Fibroblast of the conjunctiva (primary cell): ENCODE data around the gene SETBP1.
A peak's percentile ranks its signal among the peaks of the same experiment; 100 is the strongest.

Experiments
- DNase-seq: peaks from one replicate; pipeline ENCODE4 v3.0.0-alpha.2; 2010; ENCODE audit warnings: low read depth

Gene SETBP1

DNA sequence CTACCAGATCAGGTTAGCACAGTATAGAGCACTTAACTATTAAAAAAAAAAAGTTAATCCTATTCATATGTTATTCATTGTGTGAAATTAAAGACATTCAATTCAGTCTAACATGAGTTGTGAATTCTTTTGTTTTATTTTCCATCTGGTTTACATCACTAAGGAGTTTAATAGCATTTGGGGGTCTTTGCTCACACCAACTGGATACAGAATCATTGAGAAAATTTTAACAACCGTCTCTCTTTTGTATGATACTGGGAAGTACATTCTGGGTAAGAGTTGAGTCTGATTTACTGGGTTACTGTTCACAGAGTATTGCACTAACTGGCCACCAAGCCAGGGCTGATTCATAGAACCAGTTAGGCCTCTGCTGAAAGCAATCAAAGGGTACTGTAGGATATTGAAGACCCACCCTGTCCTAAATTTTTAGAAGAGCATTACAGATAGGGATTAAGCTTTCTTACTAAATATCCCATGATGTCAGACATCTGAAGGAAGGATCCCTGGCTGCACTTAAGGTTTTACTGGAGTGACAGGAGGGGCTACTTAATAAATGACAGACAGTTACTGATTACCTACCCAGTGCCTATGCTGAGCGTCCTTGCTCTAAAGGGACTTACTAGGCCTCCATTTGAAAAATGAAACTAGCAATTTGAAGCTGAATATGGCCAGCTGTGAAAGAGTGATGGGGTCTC, 387.9 kb downstream of the SETBP1 start:
- no peak for DNase-seq

DNA sequence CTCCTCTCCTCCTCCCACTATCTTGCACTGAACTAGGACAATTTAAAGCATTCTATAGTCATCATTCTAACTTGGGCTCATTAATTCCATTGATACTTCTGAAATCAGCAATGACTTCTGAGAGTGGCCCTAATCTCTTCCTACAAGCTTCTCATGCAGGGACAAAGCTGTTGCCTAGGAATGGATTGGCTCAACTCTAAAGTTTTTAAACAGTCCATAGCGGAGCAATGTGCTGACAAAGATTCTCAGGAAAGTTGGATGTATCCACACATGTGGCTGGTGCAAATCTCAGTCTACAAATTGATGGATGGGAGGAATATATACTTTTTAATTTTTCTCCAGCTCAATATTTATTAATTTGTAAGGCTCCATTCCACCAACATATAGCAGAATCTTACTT, 388.9 kb downstream of the SETBP1 start:
- DNase-seq: no peak

- no peak for DNase-seq
These were observed 391.3 kb downstream of the SETBP1 start for GRCh38 chr18:45071956-45072355.

DNA sequence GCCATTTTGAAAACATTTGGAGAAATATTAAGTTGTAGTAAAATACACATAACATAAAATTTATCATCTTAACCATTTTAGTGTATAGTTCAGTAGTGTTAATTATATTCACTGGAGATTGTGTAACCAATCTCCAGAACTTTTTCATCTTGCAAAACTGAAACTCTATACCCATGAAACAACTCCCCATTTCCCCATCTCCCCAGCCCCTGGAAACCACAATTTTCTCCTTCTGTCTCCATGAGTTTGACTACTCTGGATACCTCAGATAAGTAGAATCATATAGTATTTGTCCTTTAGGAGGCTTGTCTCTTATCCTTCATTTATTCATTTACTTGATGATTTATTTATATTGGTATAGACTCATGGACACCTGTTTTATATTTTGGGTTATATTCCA, 392.9 kb downstream of the SETBP1 start:
- no peak for DNase-seq

DNA sequence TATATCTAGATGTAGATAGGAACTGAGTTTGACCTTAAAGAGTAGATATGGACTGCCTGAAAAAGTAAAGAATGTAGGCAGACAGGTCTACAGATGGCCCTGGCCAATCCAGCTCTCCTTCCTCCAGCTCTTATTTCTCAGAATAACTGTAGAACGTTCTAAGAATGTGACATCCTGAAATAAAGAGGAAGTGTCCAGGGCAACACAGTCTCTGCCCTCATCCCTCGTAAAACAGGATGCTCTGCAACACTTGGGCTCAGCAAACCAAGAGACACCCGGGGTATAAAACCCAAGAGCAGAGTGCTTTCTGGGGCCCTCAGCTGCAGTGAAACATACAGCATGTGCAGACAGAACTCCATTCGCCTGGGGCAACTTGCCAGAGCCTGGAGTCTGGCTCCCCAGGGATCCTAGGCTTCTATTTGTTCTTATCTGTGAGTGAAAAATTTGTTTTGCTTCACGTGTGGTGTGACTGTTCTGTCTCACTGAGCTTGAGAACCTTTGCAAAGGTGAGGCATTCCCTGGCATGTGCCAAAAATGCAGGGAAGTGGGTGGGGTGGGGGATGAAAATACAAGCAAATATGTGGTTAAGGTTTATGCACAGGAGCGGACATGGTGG, 401.0 kb downstream of the SETBP1 start:
- no peak for DNase-seq

- no peak for DNase-seq
These were observed 402.7 kb downstream of the SETBP1 start for GRCh38 chr18:45083226-45083855.

- no peak for DNase-seq
These were observed 403.5 kb downstream of the SETBP1 start for GRCh38 chr18:45084206-45084605.

- DNase-seq: no peak
These were observed 405.4 kb downstream of the SETBP1 start for GRCh38 chr18:45085916-45086624.

DNA sequence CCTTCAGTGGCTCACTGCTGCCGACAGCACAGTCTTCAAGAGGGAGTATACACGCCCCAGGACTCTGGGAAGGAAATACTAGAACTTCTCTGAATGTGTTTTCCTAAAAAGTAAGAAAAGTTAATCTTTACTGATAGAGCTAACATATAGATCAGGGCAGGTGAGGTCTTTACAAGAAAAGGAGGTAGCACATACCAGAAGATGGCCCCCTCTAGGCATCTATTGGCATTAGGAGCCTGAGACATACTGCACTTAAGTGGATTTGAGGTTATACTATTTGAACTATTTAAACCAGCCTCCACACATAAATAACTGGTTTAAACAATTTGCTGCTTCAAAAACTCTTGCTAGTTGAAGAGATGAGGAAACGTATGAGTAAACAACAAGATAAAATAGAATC, 406.1 kb downstream of the SETBP1 start:
- no peak for DNase-seq

DNA sequence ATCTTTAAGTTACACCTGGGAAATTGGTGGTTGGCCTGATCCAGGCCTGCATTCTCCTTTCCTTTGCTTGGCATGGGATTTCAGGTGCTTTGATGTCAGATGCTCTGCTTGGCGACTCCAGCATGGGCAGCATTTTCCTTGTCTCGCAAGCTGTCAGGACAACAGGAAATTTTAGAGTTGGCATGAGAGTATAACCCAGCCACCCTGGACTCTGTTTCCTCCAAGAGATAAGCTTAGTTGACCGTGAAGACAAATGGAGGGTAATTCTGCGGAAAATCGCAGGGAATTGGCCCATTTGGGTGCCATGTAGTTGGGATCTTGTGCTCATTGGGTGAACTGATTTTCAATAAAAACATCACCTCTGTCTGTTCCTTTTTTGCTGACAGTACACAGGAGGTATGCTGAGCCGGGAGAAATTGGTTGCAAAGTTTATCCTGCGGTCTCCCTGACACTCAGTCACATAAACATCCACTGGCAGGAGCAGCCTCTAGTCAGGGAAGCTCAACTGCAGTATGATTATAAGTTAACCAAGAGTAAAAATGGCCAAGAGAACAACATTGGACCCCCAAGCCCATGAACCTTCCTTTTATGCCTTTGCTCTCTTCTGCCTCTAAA, 409.9 kb downstream of the SETBP1 start:
- DNase-seq: no peak

- DNase-seq: no peak
These were observed 419.8 kb downstream of the SETBP1 start for GRCh38 chr18:45100321-45101105.

DNA sequence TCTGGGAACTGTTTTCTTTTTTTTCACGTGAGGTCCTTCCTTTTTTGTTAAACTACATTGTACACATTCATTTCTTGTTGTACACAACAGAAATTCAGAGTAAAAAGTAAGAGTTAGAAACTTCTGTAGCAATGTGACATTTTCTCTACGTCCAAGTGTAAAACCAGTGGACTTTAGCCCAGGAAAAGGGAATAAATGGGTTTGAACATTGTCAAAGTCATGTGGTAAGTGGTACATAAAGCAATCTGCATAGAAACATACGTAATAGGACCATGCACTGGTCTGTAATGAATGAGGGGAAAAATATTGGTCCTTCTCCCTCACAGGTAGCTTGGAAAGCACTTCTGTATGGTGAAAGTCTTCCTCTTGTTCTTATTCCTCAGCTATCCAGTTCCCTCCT, 421.4 kb downstream of the SETBP1 start:
- no peak for DNase-seq

DNA sequence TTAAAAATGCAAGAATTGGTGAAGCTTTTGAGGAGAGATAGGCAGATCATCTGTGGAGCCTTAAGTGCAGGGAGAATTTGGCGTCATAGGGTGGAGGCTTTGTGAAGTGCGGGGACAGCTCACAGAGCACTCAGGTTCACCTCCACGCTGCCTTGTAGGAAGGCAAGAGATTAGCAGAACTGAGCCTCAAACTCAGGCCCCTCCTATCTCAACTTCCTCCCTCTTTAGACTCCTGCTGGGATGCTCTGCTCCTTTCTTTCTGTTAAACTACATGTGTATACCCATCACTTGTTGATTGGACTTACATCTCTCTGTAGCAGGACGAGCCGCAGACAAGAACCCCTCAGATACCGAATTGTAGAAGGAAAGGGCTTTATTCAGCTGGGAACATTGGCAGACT, 422.2 kb downstream of the SETBP1 start:
- DNase-seq: no peak

- DNase-seq: no peak
These were observed 422.8 kb downstream of the SETBP1 start for GRCh38 chr18:45103319-45104048.

DNA sequence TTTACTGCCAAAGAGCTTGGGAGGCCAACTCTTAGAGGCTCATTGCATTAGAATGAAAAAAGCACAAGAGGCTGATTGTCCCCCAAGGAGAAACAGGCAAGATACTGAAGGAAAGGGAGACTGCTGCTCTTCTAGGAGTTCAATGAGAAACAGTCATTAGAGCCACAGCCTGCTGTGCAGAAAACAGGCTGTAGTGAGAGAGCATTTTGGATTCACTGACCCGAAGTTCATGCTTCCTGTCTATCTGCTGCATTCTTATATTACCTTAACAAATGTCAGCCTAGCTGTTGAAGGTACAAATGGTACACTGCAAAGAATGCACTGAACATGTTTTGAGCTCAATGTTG, 423.3 kb downstream of the SETBP1 start:
- no peak for DNase-seq

GRCh38 chr18:45106331-45106774, 425.7 kb downstream of the SETBP1 start:
- DNase-seq: no peak

GRCh38 chr18:45107425-45107824, 426.7 kb downstream of the SETBP1 start:
- DNase-seq: peak; percentile 17

GRCh38 chr18:45108754-45109153, 428.1 kb downstream of the SETBP1 start:
- DNase-seq: no peak

- no peak for DNase-seq
These were observed 428.6 kb downstream of the SETBP1 start for GRCh38 chr18:45109271-45109670.

DNA sequence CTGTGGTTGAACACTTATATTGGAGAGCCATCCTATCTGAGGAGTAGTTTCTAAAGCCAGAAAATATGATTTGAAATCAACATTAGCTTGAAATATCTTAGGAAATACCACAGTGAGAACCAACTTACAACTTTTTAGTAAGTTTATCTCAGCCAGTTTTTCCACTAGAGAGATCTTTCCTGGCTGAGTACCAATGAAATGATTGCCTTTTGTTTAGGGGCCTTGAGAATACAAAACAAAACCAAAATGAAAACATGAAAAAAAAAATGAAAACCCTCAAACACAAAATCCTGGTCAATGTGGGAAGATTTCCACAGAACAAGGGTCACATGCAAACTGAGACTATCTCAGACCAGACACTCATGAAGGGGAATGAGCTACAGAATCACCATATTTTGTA, 429.0 kb downstream of the SETBP1 start:
- DNase-seq: no peak
